Esophagus (tissue), 2 donors: ENCODE measurements around the gene BRD9. TPM values are rescaled to one million over a fixed set of nuclear protein-coding genes. Genes with fewer than 3 reads are reported as not detected.
"Not testable (repeated sequence)": the region's sequence is repeated elsewhere in the genome, so short reads cannot be mapped to it uniquely, and the experiment has no call there.

ENCODE experiments used
- H3K27ac ChIP-seq, 2 donors: one replicate each; pipeline ENCODE4 v1.5.1; 2013; ENCODE audit warnings: low read depth in 2 of 2, mild to moderate bottlenecking in 2 of 2, inconsistent platforms in 1 of 2, low read length in 1 of 2, moderate library complexity in 1 of 2
- H3K27me3 ChIP-seq, 2 donors: one replicate each; pipeline ENCODE4 v1.6.1; 2013; ENCODE audit warnings: low read length in 2 of 2, control low read depth in 1 of 2, mild to moderate bottlenecking in 1 of 2; ENCODE audit not compliant: insufficient read depth in 2 of 2, control insufficient read depth in 1 of 2
- H3K36me3 ChIP-seq, 2 donors: one replicate each; pipeline ENCODE4 v1.6.1; 2013; ENCODE audit warnings: low read length in 1 of 2; ENCODE audit not compliant: control insufficient read depth in 2 of 2, insufficient read depth in 2 of 2
- H3K4me1 ChIP-seq, 2 donors: one replicate each; pipeline ENCODE4 v1.6.1; 2013; ENCODE audit warnings: low read length in 1 of 2; ENCODE audit not compliant: control insufficient read depth in 2 of 2, insufficient read depth in 2 of 2
- H3K4me3 ChIP-seq, 2 donors: one replicate each; pipeline ENCODE4 v1.5.1; 2013; ENCODE audit warnings: low read length in 2 of 2, mild to moderate bottlenecking in 2 of 2, low read depth in 1 of 2, moderate library complexity in 1 of 2
- H3K9me3 ChIP-seq, 2 donors: one replicate each; pipeline ENCODE4 v1.6.1; 2013; ENCODE audit warnings: mild to moderate bottlenecking in 2 of 2, low read depth in 1 of 2, low read length in 1 of 2, moderate library complexity in 1 of 2; ENCODE audit not compliant: control insufficient read depth in 2 of 2, insufficient read depth in 1 of 2
- WGBS, 2 donors: extraction: QIAGEN DNeasy Blood & Tissue Kit; methylation state at CpG; one replicate each; pipeline ENCODE4 v1.1.7; 2013; 5-methylcytosine and 5-hydroxymethylcytosine counted together
- polyA plus RNA-seq, 2 donors: library from polyadenylated mRNA; stranded (reverse); fragments of 200-250 nt; gene quantifications; one replicate each; pipeline ENCODE4 v1.2.3, GENCODE V29; 2013
- donor health status: healthy with polysubstance abuse.
- donor health status: Bipolar disorder and iron deficiency.

The BRD9 gene
- polyA plus RNA-seq, 2 donors = 18.4 to 20.6 TPM

GRCh38 chr5:923281-923873, 30.8 kb upstream of the BRD9 start:
- WGBS, 2 donors = 27 to 29% methylated on average over 10 to 17 of the region's 17 CpGs
- Histone ChIP-seq H3K27me3 (peaks cover 0 to 3% of the 10 kb centered on the region in 2 donors), H3K4me1 (peaks cover 0 to 4% of the 10 kb centered on the region in 2 donors), H3K36me3 (no peaks in the 10 kb centered on the region), H3K27ac (no peak overlapping the region), H3K4me3 (no peak overlapping the region), H3K9me3 (no peaks in the 10 kb centered on the region)

- H3K9me3 ChIP-seq = no peaks in the 10 kb centered on the region
- peaks cover 0 to 4% of the 10 kb centered on the region in 2 donors for H3K4me1 ChIP-seq
- H3K27me3 ChIP-seq = peaks cover 0 to 3% of the 10 kb centered on the region in 2 donors
- H3K4me3 ChIP-seq = no peak overlapping the region
- WGBS, 2 donors = 87 to 91% methylated on average over 17 of the region's 17 CpGs
- no peaks in the 10 kb centered on the region for H3K36me3 ChIP-seq
- no peak overlapping the region for H3K27ac ChIP-seq
These were observed 30.1 kb upstream of the BRD9 start for GRCh38 chr5:922436-923280.

- WGBS, 2 donors = 92 to 93% methylated on average over 9 of the region's 9 CpGs
These were observed 29.1 kb upstream of the BRD9 start for GRCh38 chr5:921456-922435.

DNA sequence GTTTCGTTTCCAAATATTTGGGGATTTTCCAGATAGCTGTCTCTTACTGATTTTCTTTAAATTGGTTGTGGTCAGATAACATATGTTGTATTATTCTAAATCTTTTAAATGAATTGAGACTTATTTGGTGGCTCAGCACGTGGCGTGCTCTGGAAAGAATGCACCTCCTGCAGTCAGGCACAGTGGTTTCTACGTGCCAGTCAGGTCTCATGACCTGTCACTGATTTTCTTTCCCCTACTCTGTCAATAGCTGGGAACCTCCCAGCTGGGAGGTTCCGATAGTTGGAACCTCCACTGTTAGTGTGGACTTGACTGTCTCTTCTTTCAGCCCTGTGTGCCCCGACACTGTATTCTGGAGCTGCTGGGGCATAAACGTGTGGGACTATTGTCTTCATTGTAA, 27.7 kb upstream of the BRD9 start:
- WGBS, 2 donors = 86 to 93% methylated on average over 7 of the region's 7 CpGs
- no peaks in the 10 kb centered on the region for H3K9me3 ChIP-seq
- no peaks in the 10 kb centered on the region for H3K27me3 ChIP-seq
- no peak overlapping the region for H3K27ac ChIP-seq
- H3K36me3 ChIP-seq = peaks cover 0 to 8% of the 10 kb centered on the region in 2 donors
- no peak overlapping the region for H3K4me3 ChIP-seq
- H3K4me1 ChIP-seq = no peaks in the 10 kb centered on the region

More at GRCh38 chr5:921456-922435, 29.1 kb upstream of the BRD9 start:
- Histone ChIP-seq H3K27ac (no peak overlapping the region), H3K9me3 (no peaks in the 10 kb centered on the region), H3K27me3 (peaks cover 0 to 3% of the 10 kb centered on the region in 2 donors), H3K4me3 (no peak overlapping the region), H3K36me3 (peaks cover 0 to 1% of the 10 kb centered on the region in 2 donors), H3K4me1 (peaks cover 0 to 1% of the 10 kb centered on the region in 2 donors)

- no peaks in the 10 kb centered on the region for H3K27me3 ChIP-seq
- WGBS, 2 donors = 86 to 87% methylated on average over 9 of the region's 9 CpGs
These were observed 26.9 kb upstream of the BRD9 start for GRCh38 chr5:919356-920000.

DNA sequence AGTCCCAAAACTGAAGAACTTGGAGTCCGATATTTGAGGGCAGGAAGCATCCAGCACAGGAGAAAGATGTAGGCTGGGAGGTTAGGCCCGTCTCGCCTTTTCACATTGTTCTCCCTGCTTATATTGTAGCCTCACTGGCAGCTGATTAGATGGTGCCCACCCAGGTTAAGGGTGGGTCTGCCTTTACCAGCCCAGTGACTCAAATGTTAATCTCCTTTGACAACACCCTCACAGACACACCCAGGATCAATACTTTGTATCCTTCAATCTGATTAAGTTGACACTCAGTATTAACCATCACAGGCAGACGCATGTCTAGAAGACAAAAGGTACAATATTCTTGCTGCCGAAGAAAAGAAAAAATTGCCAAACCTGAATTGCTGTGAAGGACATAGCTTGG, 26.1 kb upstream of the BRD9 start:
- WGBS, 2 donors = 95% methylated on average over 5 of the region's 5 CpGs
- H3K4me3 ChIP-seq, H3K36me3 ChIP-seq, H3K27me3 ChIP-seq, H3K27ac ChIP-seq, H3K4me1 ChIP-seq, H3K9me3 ChIP-seq: not testable (repeated sequence)

More at GRCh38 chr5:919356-920000, 26.9 kb upstream of the BRD9 start:
- Histone ChIP-seq H3K36me3 (peaks cover 0 to 8% of the 10 kb centered on the region in 2 donors), H3K4me1 (no peaks in the 10 kb centered on the region), H3K27ac (no peak overlapping the region), H3K9me3 (no peaks in the 10 kb centered on the region), H3K4me3 (no peak overlapping the region)

DNA sequence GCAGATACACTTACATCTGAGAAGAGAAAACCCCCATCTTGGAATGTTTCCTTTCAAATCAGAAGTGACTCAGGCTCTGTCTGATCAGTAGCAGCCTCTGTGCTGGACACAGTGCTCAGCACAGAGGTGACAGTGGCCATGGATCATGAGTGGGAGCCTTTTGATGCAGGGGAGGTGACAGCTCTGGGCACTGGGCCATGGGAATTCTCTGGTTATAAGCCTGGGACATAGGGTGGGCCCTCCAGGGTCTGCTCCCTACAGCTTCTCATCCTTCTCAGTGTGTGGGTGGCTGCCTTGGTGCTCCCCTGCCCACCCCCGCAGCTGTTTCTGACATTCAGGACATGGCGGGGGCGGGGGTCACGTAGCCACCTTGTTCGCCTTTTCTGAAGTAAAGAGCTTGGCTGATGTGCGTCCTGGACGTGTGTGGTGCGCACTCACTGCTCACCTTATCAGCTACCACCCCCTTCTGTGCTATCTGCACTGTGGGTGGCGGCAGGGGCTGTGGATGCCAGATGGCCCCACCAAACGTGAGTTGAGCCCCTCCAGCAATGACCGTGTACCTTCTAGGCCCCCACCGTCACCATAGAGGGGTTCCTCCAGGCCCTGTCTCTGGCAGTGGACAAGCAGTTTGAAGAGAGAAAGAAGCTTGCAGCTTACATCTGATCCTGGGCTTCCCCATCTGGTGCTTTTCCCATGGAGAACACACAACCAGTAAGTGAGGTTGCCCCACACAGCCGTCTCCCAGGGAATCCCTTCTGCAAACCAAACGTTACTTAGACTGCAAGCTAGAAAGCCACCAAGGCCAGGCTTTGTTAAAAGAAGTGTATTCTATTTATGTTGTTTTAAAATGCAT, 24.1 kb upstream of the BRD9 start:
- peaks cover 0 to 9% of the 10 kb centered on the region in 2 donors for H3K4me1 ChIP-seq
- H3K27ac ChIP-seq = no peak overlapping the region
- H3K9me3 ChIP-seq = no peaks in the 10 kb centered on the region
- WGBS, 2 donors = 86 to 92% methylated on average over 14 of the region's 14 CpGs
- H3K4me3 ChIP-seq = no peak overlapping the region
- peaks cover 0 to 8% of the 10 kb centered on the region in 2 donors for H3K36me3 ChIP-seq
- H3K27me3 ChIP-seq = no peaks in the 10 kb centered on the region

DNA sequence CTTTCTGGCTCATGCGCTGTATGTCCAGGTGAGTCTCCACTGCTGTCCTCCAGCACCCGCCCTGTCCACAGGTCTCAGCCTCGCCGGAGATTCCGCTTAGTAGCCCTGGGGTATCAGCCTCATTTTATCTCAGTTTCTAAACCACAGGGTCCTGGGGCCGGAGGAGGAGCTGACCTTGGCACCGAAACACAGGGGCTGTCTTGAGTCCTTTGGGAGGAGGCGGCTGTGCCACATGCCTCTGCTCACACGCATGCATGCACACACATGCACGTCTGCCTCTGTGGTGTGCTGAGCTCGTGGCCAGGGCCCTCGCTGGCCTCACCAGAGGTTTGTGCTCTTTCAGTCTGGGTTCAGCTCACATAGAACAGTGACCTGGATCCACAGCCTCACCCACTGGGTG, 23.3 kb upstream of the BRD9 start:
- no peaks in the 10 kb centered on the region for H3K9me3 ChIP-seq
- no peak overlapping the region for H3K4me3 ChIP-seq
- H3K27me3 ChIP-seq = no peaks in the 10 kb centered on the region
- peaks cover 0 to 10% of the 10 kb centered on the region in 2 donors for H3K4me1 ChIP-seq
- peaks cover 0 to 8% of the 10 kb centered on the region in 2 donors for H3K36me3 ChIP-seq
- 92 to 95% methylated on average over 12 of the region's 12 CpGs for WGBS, 2 donors
- H3K27ac ChIP-seq = no peak overlapping the region
